Prostate gland (tissue), 2 donors: ENCODE measurements around the gene UNC5B. TPM values are rescaled to one million over a fixed set of nuclear protein-coding genes. Genes with fewer than 3 reads are reported as not detected.

Source experiments
- DNase-seq: peaks from one replicate; pipeline ENCODE4 v3.0.0-alpha.2; 2019; ENCODE audit warnings: low spot score
- H3K27ac ChIP-seq, 2 donors: fragments of 200-600 bp; sonication (generic); 2 replicates each; pipeline ENCODE4 v1.5.1; 2017 to 2019
- H3K27me3 ChIP-seq: fragments of 200-600 bp; sonication (generic); replicated peaks from 2 replicates; pipeline ENCODE4 v1.5.1; 2019; ENCODE audit not compliant: insufficient read depth
- H3K36me3 ChIP-seq, 2 donors: fragments of 200-600 bp; sonication (generic); 1 replicate in 1 of 2; 2 replicates in 1 of 2; pipeline versions ENCODE4 v1.5.1 to v1.8.1; 2017 to 2019
- H3K4me1 ChIP-seq: fragments of 200-600 bp; sonication (generic); replicated peaks from 2 replicates; pipeline ENCODE4 v1.5.1; 2019
- H3K4me3 ChIP-seq, 2 donors: fragments of 200-600 bp; sonication (generic); 2 replicates each; pipeline ENCODE4 v1.5.1; 2017 to 2019
- H3K9me3 ChIP-seq: fragments of 200-600 bp; sonication (generic); 2 replicates; pipeline ENCODE4 v1.5.1; 2017
- CTCF ChIP-seq, 4 experiments: fragments of 200-600 bp in 2 of 4; fragments of 450-650 bp in 2 of 4; sonication (generic) in 2 of 4; IDR thresholded peaks; 1 replicate in 3 of 4; 2 replicates in 1 of 4; pipeline ENCODE4 v1.5.1; 2016 to 2019; ENCODE audit warnings: antibody characterized with exemption in 4 of 4, mild to moderate bottlenecking in 2 of 4, moderate library complexity in 2 of 4
- POLR2A ChIP-seq: fragments of 450-650 bp; IDR thresholded peaks from one replicate; pipeline ENCODE4 v1.6.1; 2016; ENCODE audit warnings: antibody characterized with exemption, mild to moderate bottlenecking
- POLR2AphosphoS5 ChIP-seq: sonication (generic); formaldehyde crosslinking; IDR thresholded peaks from one replicate; pipeline ENCODE4 v1.6.1; 2017; ENCODE audit warnings: antibody characterized with exemption
- WGBS: methylation state at CpG from one replicate; pipeline ENCODE4 v1.1.5; 2018; 5-methylcytosine and 5-hydroxymethylcytosine counted together
- intact Hi-C: fragments of 100-400 bp; cut with DNase I; formaldehyde crosslinking; loops from one replicate; pipeline ENCODE4 v1.14.2; 2022
- total RNA-seq, 2 donors: library from RNA; depleted of rRNA; stranded (reverse); fragments of >200 nt; gene quantifications; one replicate each; pipeline ENCODE4 v1.1.0, GENCODE V29; 2016

The UNC5B gene
- total RNA-seq, 2 donors from 2014 or later, result 12.8 to 58.4 TPM

- TF ChIP-seq POLR2AphosphoS5 (no peak), POLR2A (no peak), CTCF (IDR thresholded peaks at IDR 0.05) (no peak)
- Histone ChIP-seq H3K36me3 (no peaks in the 10 kb centered on the region), H3K4me1 (peaks cover 25% of the 10 kb centered on the region), H3K9me3 (no peaks in the 10 kb centered on the region), H3K4me3 (no peak overlapping the region), H3K27me3 (no peaks in the 10 kb centered on the region), H3K27ac (peak overlapping the region; percentile 59 to 63)
- intact Hi-C loops, result no loop called here
- no peak for DNase-seq
- WGBS, result 49% methylated on average over 6 of the region's 6 CpGs
These were observed 31.5 kb downstream of the UNC5B start for GRCh38 chr10:71243756-71244395.

GRCh38 chr10:71244431-71245419 lies 32.4 kb downstream of the UNC5B start:
- H3K4me3 ChIP-seq, result no peak overlapping the region
- TF ChIP-seq CTCF (IDR thresholded peaks at IDR 0.05) (no peak), POLR2AphosphoS5 (peak; percentile 30), POLR2A (no peak)
- no peaks in the 10 kb centered on the region for H3K27me3 ChIP-seq
- peak; percentile 39 for DNase-seq
- no peaks in the 10 kb centered on the region for H3K36me3 ChIP-seq
- peaks cover 25% of the 10 kb centered on the region for H3K4me1 ChIP-seq
- intact Hi-C loops, result no loop called here
- H3K27ac ChIP-seq, result peak overlapping the region; percentile 59 to 63
- no peaks in the 10 kb centered on the region for H3K9me3 ChIP-seq
- 16% methylated on average over 29 of the region's 29 CpGs for WGBS

- H3K4me1 ChIP-seq, result peaks cover 25% of the 10 kb centered on the region
- DNase-seq, result no peak
- intact Hi-C loops, result no loop called here
- 89% methylated on average over 21 of the region's 21 CpGs for WGBS
- no peak for TF ChIP-seq POLR2A
- no peak for TF ChIP-seq POLR2AphosphoS5
- TF ChIP-seq CTCF (IDR thresholded peaks at IDR 0.05), result no peak
- H3K27ac ChIP-seq, result peak overlapping the region; percentile 59 to 63
- H3K27me3 ChIP-seq, result no peaks in the 10 kb centered on the region
- H3K9me3 ChIP-seq, result no peaks in the 10 kb centered on the region
- H3K36me3 ChIP-seq, result no peaks in the 10 kb centered on the region
- no peak overlapping the region for H3K4me3 ChIP-seq
These were observed 33.3 kb downstream of the UNC5B start for GRCh38 chr10:71245420-71246325.

GRCh38 chr10:71246591-71247413 lies 34.4 kb downstream of the UNC5B start:
- H3K36me3 ChIP-seq, result no peaks in the 10 kb centered on the region
- no peaks in the 10 kb centered on the region for H3K27me3 ChIP-seq
- H3K27ac ChIP-seq, result peak overlapping the region; percentile 59 to 63
- WGBS, result 45% methylated on average over 11 of the region's 11 CpGs
- peaks cover 24% of the 10 kb centered on the region for H3K4me1 ChIP-seq
- TF ChIP-seq POLR2AphosphoS5, result peak; percentile 70
- TF ChIP-seq POLR2A, result peak; percentile 62
- no peak for TF ChIP-seq CTCF (IDR thresholded peaks at IDR 0.05)
- DNase-seq, result peak; percentile 85
- intact Hi-C loops, result no loop called here
- H3K4me3 ChIP-seq, result no peak overlapping the region
- no peaks in the 10 kb centered on the region for H3K9me3 ChIP-seq
